ENCODE measurements around the gene DSC1. TPM values are rescaled to one million over a fixed set of nuclear protein-coding genes. Genes with fewer than 3 reads are reported as not detected.

Gene DSC1
- total and polyA plus RNA-seq, 2 experiments from 2014 or later: not detected

DNA sequence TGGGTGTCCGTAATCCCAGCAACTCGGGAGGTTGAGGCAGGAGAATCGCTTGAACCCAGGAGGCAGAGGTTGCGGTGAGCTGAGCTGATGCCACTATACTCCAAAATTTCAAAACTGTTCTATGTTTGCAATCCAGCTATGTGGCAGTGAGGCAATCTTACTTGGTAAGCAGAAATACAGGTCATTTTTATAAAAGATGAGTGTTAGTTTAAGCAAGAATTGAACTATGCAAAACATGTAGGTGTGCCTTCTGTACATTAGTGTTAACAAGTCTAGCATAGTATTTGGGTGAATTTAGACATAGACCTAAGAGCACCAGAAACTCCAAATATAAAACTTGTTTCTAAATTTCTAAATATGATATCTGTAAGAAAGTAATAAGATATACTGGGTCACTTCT, 7.2 kb downstream of the DSC1 start:
- no peak overlapping the region for H3K27ac ChIP-seq
- TF ChIP-seq CTCF (IDR thresholded peaks at IDR 0.05; ENCODE audit: low read depth, low read length): no peak
- H3K27me3 ChIP-seq: no peaks in the 10 kb centered on the region
- no peak overlapping the region for H3K4me3 ChIP-seq
- no peak for DNase-seq (ENCODE audit: low read depth in 1 of 2, low spot score in 1 of 2)
- no peaks in the 10 kb centered on the region for H3K4me1 ChIP-seq (ENCODE audit: low read depth)
- no peaks in the 10 kb centered on the region for H3K36me3 ChIP-seq
- no peaks in the 10 kb centered on the region for H3K9me3 ChIP-seq (ENCODE audit: low read depth)

DNA sequence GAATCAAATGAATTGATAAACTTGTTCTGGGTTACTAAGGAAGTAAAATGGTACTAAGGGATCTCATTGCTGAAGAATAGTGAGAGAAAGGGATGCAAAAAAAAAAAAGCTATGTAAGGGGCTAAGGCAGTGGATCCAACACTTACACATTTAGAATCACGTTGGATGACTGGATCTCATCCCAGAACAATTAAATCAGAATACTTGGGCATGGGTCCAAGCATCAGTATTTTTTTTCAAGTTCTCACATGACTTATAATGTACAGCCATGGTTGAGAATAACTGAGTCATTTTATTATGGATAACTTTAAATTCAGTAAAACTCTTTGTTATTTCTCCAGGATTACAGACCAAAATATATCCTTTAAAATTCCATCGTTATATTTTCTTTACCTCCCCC, 8.5 kb downstream of the DSC1 start:
- Histone ChIP-seq H3K4me3 (no peak overlapping the region), H3K27me3 (no peaks in the 10 kb centered on the region), H3K27ac (no peak overlapping the region), H3K9me3 (ENCODE audit: low read depth) (no peaks in the 10 kb centered on the region), H3K36me3 (no peaks in the 10 kb centered on the region), H3K4me1 (ENCODE audit: low read depth) (no peaks in the 10 kb centered on the region)
- no peak for TF ChIP-seq CTCF (IDR thresholded peaks at IDR 0.05; ENCODE audit: low read depth, low read length)
- DNase-seq (ENCODE audit: low read depth in 1 of 2, low spot score in 1 of 2): no peak

GRCh38 chr18:31149351-31149750, 13.3 kb downstream of the DSC1 start:
- Histone ChIP-seq H3K4me1 (ENCODE audit: low read depth) (no peaks in the 10 kb centered on the region), H3K9me3 (ENCODE audit: low read depth) (no peaks in the 10 kb centered on the region), H3K27ac (no peak overlapping the region), H3K36me3 (no peaks in the 10 kb centered on the region), H3K27me3 (no peaks in the 10 kb centered on the region), H3K4me3 (no peak overlapping the region)
- no peak for DNase-seq (ENCODE audit: low read depth in 1 of 2, low spot score in 1 of 2)
- no peak for TF ChIP-seq CTCF (IDR thresholded peaks at IDR 0.05; ENCODE audit: low read depth, low read length)

DNA sequence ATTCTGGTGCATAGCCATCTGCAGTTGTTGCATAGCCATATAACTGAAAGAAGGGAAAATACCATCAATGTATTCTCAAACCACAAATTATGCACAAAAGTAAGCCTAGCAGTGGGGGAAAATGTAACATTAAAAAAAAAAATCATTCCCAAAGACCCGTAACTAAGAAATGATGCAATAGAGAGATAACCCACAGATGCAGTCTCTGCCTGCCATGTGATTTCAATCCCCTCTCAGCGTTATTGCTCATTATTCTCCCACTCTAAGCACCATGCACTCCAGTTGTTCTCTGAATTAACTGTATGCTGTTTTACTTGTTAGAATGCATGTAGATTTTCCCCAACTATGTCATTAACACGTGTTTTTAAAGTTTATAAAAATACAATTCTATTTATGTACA, 14.1 kb downstream of the DSC1 start:
- DNase-seq (ENCODE audit: low read depth in 1 of 2, low spot score in 1 of 2): no peak
- no peak overlapping the region for H3K4me3 ChIP-seq
- no peaks in the 10 kb centered on the region for H3K36me3 ChIP-seq
- no peaks in the 10 kb centered on the region for H3K27me3 ChIP-seq
- H3K9me3 ChIP-seq (ENCODE audit: low read depth): no peaks in the 10 kb centered on the region
- H3K27ac ChIP-seq: no peak overlapping the region
- H3K4me1 ChIP-seq (ENCODE audit: low read depth): no peaks in the 10 kb centered on the region
- TF ChIP-seq CTCF (IDR thresholded peaks at IDR 0.05; ENCODE audit: low read depth, low read length): no peak

DNA sequence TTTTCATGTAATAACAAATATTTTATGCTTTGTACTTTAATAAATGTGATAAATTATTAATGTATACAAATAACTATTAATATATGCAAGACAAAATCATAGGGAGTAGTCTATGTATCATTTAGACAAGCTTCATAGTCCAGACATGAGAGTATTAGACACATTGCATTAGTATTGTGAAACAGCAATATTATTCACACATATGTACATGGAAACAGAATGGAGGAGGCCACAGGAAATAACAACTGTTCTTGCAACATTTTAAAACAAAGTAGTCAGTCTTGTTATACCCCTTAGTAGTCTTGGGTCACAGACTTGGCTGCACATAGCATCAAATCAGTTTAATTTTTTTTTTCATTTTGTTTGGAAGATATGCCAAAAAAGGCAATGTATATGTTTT, 15.8 kb downstream of the DSC1 start:
- Histone ChIP-seq H3K9me3 (ENCODE audit: low read depth) (no peaks in the 10 kb centered on the region), H3K4me3 (no peak overlapping the region), H3K36me3 (no peaks in the 10 kb centered on the region), H3K27ac (no peak overlapping the region), H3K4me1 (ENCODE audit: low read depth) (no peaks in the 10 kb centered on the region), H3K27me3 (no peaks in the 10 kb centered on the region)
- DNase-seq (ENCODE audit: low read depth in 1 of 2, low spot score in 1 of 2): peak in 1 of 2 donors; percentile 22
- no peak for TF ChIP-seq CTCF (IDR thresholded peaks at IDR 0.05; ENCODE audit: low read depth, low read length)

DNA sequence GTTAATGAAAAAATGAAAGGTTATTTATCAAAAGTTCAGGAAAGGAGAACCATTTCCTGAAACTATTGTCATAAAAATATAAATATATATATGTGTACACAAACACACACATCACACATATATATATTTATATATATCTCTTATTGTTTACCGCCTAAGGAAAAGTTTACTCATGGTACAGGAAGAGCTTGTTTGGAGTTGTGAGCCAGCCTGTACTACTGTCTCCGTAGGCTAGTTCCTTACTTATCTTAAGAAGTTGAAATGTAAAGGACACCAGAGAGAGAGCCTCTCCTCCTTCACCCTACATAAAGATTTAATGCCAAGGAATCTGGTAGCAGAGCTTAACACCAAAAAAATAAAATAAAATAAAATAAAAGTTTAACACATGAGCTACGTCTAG, 19.6 kb downstream of the DSC1 start:
- Histone ChIP-seq H3K27me3 (no peaks in the 10 kb centered on the region), H3K9me3 (ENCODE audit: low read depth) (no peaks in the 10 kb centered on the region), H3K27ac (no peak overlapping the region), H3K36me3 (no peaks in the 10 kb centered on the region), H3K4me3 (no peak overlapping the region), H3K4me1 (ENCODE audit: low read depth) (no peaks in the 10 kb centered on the region)
- TF ChIP-seq CTCF (IDR thresholded peaks at IDR 0.05; ENCODE audit: low read depth, low read length): no peak
- no peak for DNase-seq (ENCODE audit: low read depth in 1 of 2, low spot score in 1 of 2)

Measured in cardiac muscle cell (in vitro differentiated cells and primary cell).